Umbilical cord (tissue), 2 donors: ENCODE results near the gene ZNF774. TPM values are rescaled to one million over a fixed set of nuclear protein-coding genes. Genes with fewer than 3 reads are reported as not detected.
"Not testable (repeated sequence)": the region's sequence is repeated elsewhere in the genome, so short reads cannot be mapped to it uniquely, and the experiment has no call there.

Experiments
- DNase-seq: peaks from one replicate; pipeline ENCODE4 v3.0.0-alpha.2; 2015; ENCODE audit warnings: low spot score
- total RNA-seq: library from RNA; depleted of rRNA; stranded (reverse); fragments of >200 nt; gene quantifications from one replicate; pipeline ENCODE4 v1.2.3, GENCODE V29; 2014; ENCODE audit warnings: low replicate concordance; ENCODE audit not compliant: insufficient read depth

Gene ZNF774
- total RNA-seq, 1 donor from 2014 or later: 8.2 TPM

- peak; percentile 68 for DNase-seq
Measured at GRCh38 chr15:90388462-90389380, 36.6 kb downstream of the ZNF774 start.

- no peak for DNase-seq
Measured at GRCh38 chr15:90389513-90389912, 37.4 kb downstream of the ZNF774 start.

DNA sequence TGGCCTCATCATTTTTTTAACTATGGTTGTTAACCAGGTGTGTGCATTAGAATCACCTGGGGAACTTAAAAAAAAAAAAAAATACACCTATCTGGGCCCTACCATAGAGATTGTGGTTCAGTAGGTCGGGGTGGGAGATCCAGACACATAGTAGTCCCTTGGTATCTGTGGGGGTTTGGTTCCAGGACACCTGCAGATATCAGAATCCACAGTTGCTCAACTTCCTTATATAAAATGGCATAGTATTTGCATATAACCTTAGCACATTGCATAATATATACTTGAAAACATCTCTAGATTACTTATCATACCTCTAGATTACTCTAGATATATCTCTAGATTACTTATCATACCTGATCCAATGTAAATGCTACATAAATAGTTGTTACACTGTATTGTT is 41.0 kb downstream of the ZNF774 start:
- no peak for DNase-seq

DNA sequence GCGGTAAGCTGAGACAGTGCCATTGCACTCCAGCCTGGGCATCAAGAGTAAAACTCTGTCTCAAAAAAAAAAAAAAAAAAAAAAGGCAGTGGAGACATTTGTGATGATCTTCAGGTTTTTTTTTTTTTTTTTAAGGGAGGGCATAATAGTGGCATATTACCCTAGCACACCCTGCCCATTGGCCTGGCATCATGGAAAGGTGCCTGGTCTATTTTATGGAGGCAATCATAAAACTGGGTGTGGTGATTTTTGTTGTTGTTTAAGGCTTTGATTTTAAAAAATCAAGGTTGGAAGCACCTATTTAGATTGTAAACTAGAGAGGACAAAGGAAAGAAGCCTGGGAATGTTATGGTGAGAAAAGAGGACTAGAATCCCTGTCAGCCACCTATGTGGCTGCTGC is 42.0 kb downstream of the ZNF774 start:
- DNase-seq: no peak

- no peak for DNase-seq
Measured at GRCh38 chr15:90394748-90395442, 42.8 kb downstream of the ZNF774 start.

GRCh38 chr15:90396321-90396720 is 44.2 kb downstream of the ZNF774 start:
- DNase-seq: no peak

DNA sequence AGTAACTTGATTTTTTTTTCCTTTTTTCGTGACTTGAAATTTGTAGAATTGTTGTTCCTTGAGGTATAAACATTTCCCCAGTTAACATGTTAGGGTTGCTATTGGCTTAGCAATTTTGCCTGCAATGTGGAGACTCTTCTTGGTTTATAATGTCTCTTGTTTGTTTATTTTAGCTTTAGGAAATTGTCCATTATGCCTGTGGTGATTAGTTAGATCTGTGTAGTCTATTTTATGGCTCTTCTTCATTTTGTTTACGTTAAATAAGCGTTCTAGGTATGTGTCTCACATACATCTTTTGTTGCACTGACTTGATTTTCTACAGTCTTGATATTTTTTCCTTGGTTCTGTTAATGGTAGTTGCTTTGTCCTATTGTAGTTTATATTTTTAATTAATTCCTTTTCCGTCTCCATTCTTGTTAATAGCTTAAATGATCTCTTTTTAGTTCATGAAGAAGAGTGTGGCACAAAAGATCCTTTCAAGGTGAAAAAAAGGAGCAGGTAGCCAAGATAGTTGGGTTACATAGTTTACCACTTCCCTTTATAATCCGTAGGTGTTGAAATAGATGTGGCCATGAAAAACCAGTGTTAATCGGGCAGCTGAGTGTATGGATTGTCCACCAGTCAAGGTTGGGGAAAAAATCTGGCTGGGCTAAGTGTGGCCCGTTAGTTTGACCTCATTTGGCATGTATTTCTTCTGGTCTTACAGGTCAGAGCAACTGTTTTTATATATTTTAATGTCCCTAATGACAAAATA is 48.1 kb downstream of the ZNF774 start:
- no peak for DNase-seq

GRCh38 chr15:90400759-90401314 is 48.8 kb downstream of the ZNF774 start:
- DNase-seq: peak; percentile 97

DNA sequence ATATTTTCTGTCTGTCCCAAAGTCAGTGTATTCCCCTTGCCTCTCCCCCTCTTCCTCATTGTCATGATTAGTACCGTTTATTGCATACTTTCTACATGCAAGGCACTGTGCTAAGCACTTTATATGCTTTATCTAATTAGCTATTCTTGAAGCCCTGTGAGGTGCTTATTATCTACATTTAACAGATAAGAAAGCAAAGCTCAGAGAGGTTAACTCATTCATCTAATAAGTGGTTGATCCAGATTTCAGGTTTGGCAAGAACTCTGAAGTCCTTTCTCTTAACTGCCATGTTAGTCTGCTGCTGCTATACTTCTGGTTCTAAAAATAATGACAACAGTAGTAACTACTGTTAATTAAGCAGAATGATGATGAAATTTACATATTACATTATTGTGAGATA is 49.4 kb downstream of the ZNF774 start:
- no peak for DNase-seq

- DNase-seq: peak; percentile 87
Measured at GRCh38 chr15:90402223-90402622, 50.1 kb downstream of the ZNF774 start.

DNA sequence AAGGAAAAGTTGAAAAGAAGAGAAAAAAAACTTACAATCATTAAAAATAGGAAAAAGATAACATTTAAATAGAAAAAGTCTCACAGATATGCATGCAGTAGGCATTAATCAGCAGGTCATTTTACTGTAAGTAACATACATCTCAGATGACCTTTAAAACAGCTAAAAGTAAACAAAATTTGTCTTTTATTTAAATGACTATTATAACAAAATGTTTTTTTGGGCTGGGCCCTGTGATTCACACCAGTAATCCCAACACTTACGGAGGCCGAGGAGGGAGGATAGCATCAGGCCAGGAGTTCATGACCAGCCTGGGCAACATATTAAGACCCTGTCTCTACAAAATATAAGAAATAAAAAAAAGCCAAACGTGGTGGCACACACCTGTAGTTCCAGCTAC is 50.7 kb downstream of the ZNF774 start:
- no peak for DNase-seq

GRCh38 chr15:90405055-90405607 is 53.0 kb downstream of the ZNF774 start:
- peak; percentile 84 for DNase-seq

DNA sequence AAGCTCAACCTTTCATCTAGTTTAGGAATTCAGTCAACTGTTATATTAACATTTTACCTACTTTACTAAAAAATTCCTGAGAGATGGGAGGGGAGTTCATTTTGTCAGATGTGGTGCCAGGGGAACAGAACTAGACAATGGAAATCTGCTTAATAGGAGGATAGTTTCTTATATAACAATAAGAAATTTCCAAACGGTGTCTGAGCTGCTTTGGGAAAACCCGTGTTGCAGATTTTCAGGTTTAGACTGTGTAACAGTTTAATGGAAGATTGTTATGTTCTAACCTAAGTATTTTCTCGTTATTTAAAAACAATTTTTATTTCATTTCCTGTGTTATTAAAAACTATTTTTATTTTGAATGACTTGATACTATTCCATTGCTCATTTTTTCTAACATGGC is 55.3 kb downstream of the ZNF774 start:
- no peak for DNase-seq

DNA sequence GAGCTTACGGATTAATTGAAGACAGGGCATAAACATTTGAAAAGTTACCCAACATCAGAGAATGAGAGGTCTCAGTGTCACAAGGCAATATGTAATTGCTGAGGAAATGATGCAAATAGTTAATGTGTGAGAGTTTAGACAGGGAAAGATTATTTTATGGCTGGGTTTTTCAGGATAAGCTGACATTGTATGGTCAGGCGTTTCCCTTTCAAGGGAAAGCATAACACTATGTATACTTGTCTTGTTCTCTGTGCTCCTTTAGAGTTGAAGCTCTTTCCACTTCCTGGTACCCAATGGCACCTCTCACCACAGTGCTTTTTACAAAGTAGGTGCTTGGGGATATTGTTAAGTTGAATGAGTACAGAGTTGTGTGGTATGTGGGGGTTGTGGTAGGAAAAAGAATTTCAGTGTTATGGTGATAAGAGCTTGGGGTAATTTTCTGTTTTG is 55.8 kb downstream of the ZNF774 start:
- peak; percentile 52 for DNase-seq

DNA sequence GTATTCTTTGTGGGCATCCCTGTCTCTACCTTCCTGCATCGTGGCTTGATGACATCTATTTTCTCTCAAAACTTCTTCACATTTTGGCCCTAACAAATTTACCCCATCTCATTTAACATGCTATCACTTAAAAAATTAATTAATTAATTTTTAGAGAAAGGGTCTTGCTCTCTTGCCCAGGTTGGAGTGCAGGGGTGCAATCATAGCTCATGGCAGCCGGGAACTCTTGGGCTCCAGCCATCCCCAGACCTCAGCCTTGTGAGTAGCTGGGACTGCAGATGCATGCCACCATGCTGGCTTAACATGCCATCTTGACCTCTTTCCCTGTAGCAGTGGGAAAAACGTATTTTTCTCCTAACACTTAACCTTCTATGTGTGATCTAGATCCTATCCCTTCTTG is 56.6 kb downstream of the ZNF774 start:
- DNase-seq: no peak

GRCh38 chr15:90409587-90409986 is 57.5 kb downstream of the ZNF774 start:
- DNase-seq: not testable (repeated sequence)

- DNase-seq: not testable (repeated sequence)
Measured at GRCh38 chr15:90410316-90410715, 58.2 kb downstream of the ZNF774 start.

DNA sequence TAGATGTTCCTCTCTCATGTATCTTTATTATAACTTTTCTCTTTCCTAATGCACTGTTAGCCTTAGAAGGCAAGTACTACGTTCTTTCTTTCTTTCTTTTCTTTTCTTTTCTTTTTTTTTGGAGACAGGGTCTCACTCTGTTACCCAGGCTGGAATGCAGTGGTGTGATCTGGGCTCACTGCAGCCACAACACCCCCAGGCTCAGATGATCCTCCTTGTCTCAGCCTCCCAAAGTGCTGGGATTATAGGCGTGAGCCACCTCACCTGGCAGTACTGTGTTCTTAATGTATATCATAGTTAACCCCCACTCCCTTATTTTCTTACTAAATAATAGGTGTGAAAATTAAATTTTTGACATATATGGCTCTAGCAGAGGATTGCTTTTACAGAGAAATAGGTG is 59.1 kb downstream of the ZNF774 start:
- no peak for DNase-seq
